Liver (tissue), 3 donors: ENCODE measurements around the gene UTS2R.

Experiments
- ATF3 ChIP-seq: IDR thresholded peaks from 2 replicates; pipeline ENCODE4 v1.6.1; 2016; ENCODE audit warnings: antibody characterized with exemption
- CTCF ChIP-seq: fragments of 150-350 bp; IDR thresholded peaks from 2 replicates; pipeline ENCODE4 v1.5.1; 2017; ENCODE audit warnings: improper control_type of control experiment, low read depth, low read length; ENCODE audit not compliant: missing input control
- donor health status: healthy.
- donor health status: healthy.

GRCh38 chr17:82405051-82405450 is 33.5 kb downstream of the UTS2R start:
- TF ChIP-seq CTCF (no peak), ATF3 (no peak)
